ENCODE data around the gene PCNX3. TPM values are rescaled to one million over a fixed set of nuclear protein-coding genes. Genes with fewer than 3 reads are reported as not detected.
A peak's percentile ranks its signal among the peaks of the same experiment; 100 is the strongest.

PCNX3 gene
- polyA plus RNA-seq, 2 donors: 15.0 to 16.1 TPM

GRCh38 chr11:65643971-65644370, 28.4 kb downstream of the PCNX3 start:
- peaks cover 4 to 21% of the 10 kb centered on the region in 2 donors for H3K4me1 ChIP-seq (ENCODE audit: control insufficient read depth in 2 of 2, insufficient read depth in 2 of 2, low read length in 1 of 2)
- peaks cover 0 to 15% of the 10 kb centered on the region in 2 donors for H3K36me3 ChIP-seq (ENCODE audit: control insufficient read depth in 2 of 2, insufficient read depth in 2 of 2, low read length in 1 of 2)
- H3K27ac ChIP-seq (ENCODE audit: low read depth in 2 of 2, low read length in 1 of 2): peak overlapping the region in 1 of 2 donors; percentile 28
- no peak overlapping the region for H3K4me3 ChIP-seq (ENCODE audit: low read depth in 1 of 2, low read length in 2 of 2)
- 44 to 53% methylated on average over 6 of the region's 6 CpGs for WGBS, 2 donors
- H3K27me3 ChIP-seq (ENCODE audit: control insufficient read depth in 1 of 2, insufficient read depth in 2 of 2, low read length in 2 of 2): no peaks in the 10 kb centered on the region
- H3K9me3 ChIP-seq (ENCODE audit: control insufficient read depth in 2 of 2, insufficient read depth in 1 of 2, low read depth in 1 of 2, low read length in 1 of 2): no peaks in the 10 kb centered on the region

DNA sequence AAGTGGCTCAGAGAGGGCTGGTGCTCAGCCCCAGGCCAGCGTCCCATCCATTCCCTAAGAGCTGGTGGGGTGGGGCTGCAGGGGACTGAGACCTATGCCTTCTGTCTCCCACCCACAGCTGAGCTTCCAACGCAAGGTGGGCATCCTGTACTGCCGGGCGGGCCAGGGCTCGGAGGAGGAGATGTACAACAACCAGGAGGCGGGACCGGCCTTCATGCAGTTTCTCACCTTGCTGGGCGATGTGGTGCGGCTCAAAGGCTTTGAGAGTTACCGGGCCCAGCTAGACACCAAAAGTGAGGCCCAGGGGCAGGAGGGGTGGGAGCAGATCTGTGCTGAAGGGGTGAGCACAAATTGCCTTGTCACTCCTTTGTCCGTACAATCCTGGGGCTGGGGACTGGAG, 29.3 kb downstream of the PCNX3 start:
- Histone ChIP-seq H3K27ac (ENCODE audit: low read depth in 2 of 2, low read length in 1 of 2) (no peak overlapping the region), H3K27me3 (ENCODE audit: control insufficient read depth in 1 of 2, insufficient read depth in 2 of 2, low read length in 2 of 2) (no peaks in the 10 kb centered on the region), H3K4me1 (ENCODE audit: control insufficient read depth in 2 of 2, insufficient read depth in 2 of 2, low read length in 1 of 2) (peaks cover 5 to 26% of the 10 kb centered on the region in 2 donors), H3K4me3 (ENCODE audit: low read depth in 1 of 2, low read length in 2 of 2) (no peak overlapping the region), H3K36me3 (ENCODE audit: control insufficient read depth in 2 of 2, insufficient read depth in 2 of 2, low read length in 1 of 2) (peaks cover 0 to 22% of the 10 kb centered on the region in 2 donors), H3K9me3 (ENCODE audit: control insufficient read depth in 2 of 2, insufficient read depth in 1 of 2, low read depth in 1 of 2, low read length in 1 of 2) (no peaks in the 10 kb centered on the region)
- 84 to 86% methylated on average over 11 of the region's 11 CpGs for WGBS, 2 donors

- H3K36me3 ChIP-seq (ENCODE audit: control insufficient read depth in 2 of 2, insufficient read depth in 2 of 2, low read length in 1 of 2): peaks cover 0 to 29% of the 10 kb centered on the region in 2 donors
- peaks cover 3 to 34% of the 10 kb centered on the region in 2 donors for H3K4me1 ChIP-seq (ENCODE audit: control insufficient read depth in 2 of 2, insufficient read depth in 2 of 2, low read length in 1 of 2)
- H3K27ac ChIP-seq (ENCODE audit: low read depth in 2 of 2, low read length in 1 of 2): no peak overlapping the region
- no peaks in the 10 kb centered on the region for H3K27me3 ChIP-seq (ENCODE audit: control insufficient read depth in 1 of 2, insufficient read depth in 2 of 2, low read length in 2 of 2)
- 70 to 72% methylated on average over 10 of the region's 10 CpGs for WGBS, 2 donors
- H3K4me3 ChIP-seq (ENCODE audit: low read depth in 1 of 2, low read length in 2 of 2): no peak overlapping the region
- no peaks in the 10 kb centered on the region for H3K9me3 ChIP-seq (ENCODE audit: control insufficient read depth in 2 of 2, insufficient read depth in 1 of 2, low read depth in 1 of 2, low read length in 1 of 2)
These were observed 30.1 kb downstream of the PCNX3 start for GRCh38 chr11:65645710-65646109.

GRCh38 chr11:65646288-65646957, 30.8 kb downstream of the PCNX3 start:
- Histone ChIP-seq H3K36me3 (ENCODE audit: control insufficient read depth in 2 of 2, insufficient read depth in 2 of 2, low read length in 1 of 2) (peaks cover 0 to 31% of the 10 kb centered on the region in 2 donors), H3K27ac (ENCODE audit: low read depth in 2 of 2, low read length in 1 of 2) (no peak overlapping the region), H3K27me3 (ENCODE audit: control insufficient read depth in 1 of 2, insufficient read depth in 2 of 2, low read length in 2 of 2) (no peaks in the 10 kb centered on the region), H3K4me1 (ENCODE audit: control insufficient read depth in 2 of 2, insufficient read depth in 2 of 2, low read length in 1 of 2) (peaks cover 3 to 41% of the 10 kb centered on the region in 2 donors), H3K9me3 (ENCODE audit: control insufficient read depth in 2 of 2, insufficient read depth in 1 of 2, low read depth in 1 of 2, low read length in 1 of 2) (no peaks in the 10 kb centered on the region), H3K4me3 (ENCODE audit: low read depth in 1 of 2, low read length in 2 of 2) (peak overlapping the region; percentile 48 to 52)
- 66 to 72% methylated on average over 65 to 68 of the region's 68 CpGs for WGBS, 2 donors

DNA sequence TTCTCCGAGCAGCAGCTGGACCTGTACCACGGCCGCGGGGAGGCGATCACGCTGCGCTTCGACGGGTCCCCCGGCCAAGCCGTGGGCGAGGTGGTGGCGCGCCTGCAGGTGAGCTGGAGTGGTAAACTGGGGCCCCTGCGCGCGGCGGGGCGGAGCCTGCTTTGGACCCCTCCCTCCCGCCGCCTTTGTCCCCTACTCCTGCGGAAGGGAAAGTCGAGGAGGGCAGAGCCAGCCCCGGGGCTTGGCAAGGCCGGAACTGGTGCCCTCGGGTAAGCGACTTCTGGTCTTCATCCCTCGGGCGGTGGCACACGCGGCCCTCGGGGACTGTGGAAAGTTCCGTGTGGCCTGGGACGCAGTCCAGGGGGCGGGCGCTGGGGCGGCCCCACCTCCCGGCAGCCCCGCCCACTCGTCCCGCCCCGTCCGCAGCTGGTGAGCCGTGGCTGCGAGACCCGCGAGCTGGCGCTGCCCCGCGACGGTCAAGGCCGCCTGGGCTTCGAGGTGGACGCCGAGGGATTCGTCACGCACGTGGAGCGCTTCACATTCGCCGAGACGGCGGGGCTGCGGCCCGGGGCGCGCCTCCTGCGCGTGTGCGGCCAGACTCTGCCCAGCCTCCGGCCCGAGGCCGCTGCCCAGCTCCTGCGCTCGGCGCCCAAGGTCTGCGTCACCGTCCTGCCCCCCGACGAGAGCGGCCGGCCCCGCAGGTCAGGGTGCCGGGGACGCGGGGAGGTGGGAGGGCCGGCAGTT, 31.6 kb downstream of the PCNX3 start:
- Histone ChIP-seq H3K9me3 (ENCODE audit: control insufficient read depth in 2 of 2, insufficient read depth in 1 of 2, low read depth in 1 of 2, low read length in 1 of 2) (no peaks in the 10 kb centered on the region), H3K27me3 (ENCODE audit: control insufficient read depth in 1 of 2, insufficient read depth in 2 of 2, low read length in 2 of 2) (no peaks in the 10 kb centered on the region), H3K4me3 (ENCODE audit: low read depth in 1 of 2, low read length in 2 of 2) (peak overlapping the region; percentile 48 to 52), H3K36me3 (ENCODE audit: control insufficient read depth in 2 of 2, insufficient read depth in 2 of 2, low read length in 1 of 2) (peaks cover 0 to 31% of the 10 kb centered on the region in 2 donors), H3K27ac (ENCODE audit: low read depth in 2 of 2, low read length in 1 of 2) (peak overlapping the region; percentile 14 to 44), H3K4me1 (ENCODE audit: control insufficient read depth in 2 of 2, insufficient read depth in 2 of 2, low read length in 1 of 2) (peaks cover 3 to 43% of the 10 kb centered on the region in 2 donors)
- 44 to 49% methylated on average over 74 to 87 of the region's 87 CpGs for WGBS, 2 donors

DNA sequence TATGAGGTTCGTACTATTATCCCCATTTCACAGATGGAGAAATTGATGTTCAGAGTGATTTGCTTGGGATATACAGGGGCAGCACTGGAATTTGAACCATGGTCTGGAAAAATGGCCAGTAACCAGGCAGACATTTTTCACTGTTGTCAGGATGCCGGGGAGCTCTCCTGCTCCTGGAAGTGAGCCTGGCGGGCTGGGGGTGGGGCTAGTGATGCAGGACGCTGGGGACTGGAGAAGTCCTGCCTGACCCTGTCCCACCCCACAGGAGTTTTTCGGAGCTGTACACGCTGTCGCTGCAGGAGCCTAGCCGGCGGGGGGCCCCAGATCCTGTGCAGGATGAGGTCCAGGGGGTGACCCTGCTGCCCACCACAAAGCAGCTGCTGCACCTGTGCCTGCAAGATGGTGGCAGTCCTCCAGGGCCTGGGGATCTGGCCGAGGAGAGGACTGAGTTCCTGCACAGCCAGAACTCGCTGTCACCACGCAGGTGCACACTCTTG, 33.5 kb downstream of the PCNX3 start:
- WGBS, 2 donors: 56 to 66% methylated on average over 12 of the region's 12 CpGs
- Histone ChIP-seq H3K36me3 (ENCODE audit: control insufficient read depth in 2 of 2, insufficient read depth in 2 of 2, low read length in 1 of 2) (peaks cover 0 to 31% of the 10 kb centered on the region in 2 donors), H3K4me1 (ENCODE audit: control insufficient read depth in 2 of 2, insufficient read depth in 2 of 2, low read length in 1 of 2) (peaks cover 5 to 47% of the 10 kb centered on the region in 2 donors), H3K27ac (ENCODE audit: low read depth in 2 of 2, low read length in 1 of 2) (peak overlapping the region in 1 of 2 donors; percentile 99), H3K4me3 (ENCODE audit: low read depth in 1 of 2, low read length in 2 of 2) (no peak overlapping the region), H3K27me3 (ENCODE audit: control insufficient read depth in 1 of 2, insufficient read depth in 2 of 2, low read length in 2 of 2) (no peaks in the 10 kb centered on the region), H3K9me3 (ENCODE audit: control insufficient read depth in 2 of 2, insufficient read depth in 1 of 2, low read depth in 1 of 2, low read length in 1 of 2) (no peaks in the 10 kb centered on the region)

DNA sequence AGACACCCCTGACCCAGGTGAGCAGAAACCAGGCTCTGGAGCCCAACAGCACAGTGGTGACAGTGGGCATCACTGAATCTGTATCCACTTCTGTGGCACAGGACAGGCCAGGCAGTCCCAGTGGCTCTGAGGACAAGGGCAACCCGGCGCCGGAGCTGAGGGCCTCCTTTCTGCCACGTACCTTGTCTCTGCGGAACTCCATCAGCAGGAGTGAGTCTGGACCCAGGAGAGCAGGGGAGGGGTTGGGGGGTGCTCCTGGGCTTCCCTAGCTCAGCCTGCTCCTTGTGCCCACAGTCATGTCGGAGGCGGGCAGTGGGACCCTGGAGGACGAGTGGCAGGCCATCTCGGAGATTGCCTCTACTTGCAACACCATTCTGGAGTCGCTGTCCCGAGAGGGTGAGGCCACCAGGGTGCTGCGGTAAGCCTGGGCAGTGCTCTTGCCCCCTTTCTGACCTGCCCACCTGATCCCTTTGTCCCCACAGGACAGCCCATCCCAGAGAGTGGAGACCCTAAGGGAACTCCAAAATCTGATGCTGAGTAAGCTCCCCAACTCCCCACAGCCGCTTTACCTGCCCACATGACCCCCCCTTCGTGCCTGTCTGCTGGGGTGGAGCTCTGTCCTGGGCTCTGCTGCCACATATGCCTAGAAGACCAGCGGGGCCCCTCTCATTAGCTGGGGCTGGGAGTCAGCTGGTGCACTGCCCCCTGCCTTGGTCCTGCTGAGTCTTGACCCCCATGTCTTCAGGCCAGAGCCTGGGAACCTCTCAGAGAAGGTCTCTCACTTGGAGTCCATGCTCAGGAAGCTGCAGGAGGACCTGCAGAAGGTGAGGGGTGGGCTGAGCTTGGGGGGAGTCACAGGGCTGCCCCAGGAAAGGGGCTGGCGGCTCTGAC, 34.3 kb downstream of the PCNX3 start:
- H3K27ac ChIP-seq (ENCODE audit: low read depth in 2 of 2, low read length in 1 of 2): peak overlapping the region; percentile 89 to 99
- no peak overlapping the region for H3K4me3 ChIP-seq (ENCODE audit: low read depth in 1 of 2, low read length in 2 of 2)
- peaks cover 5 to 47% of the 10 kb centered on the region in 2 donors for H3K4me1 ChIP-seq (ENCODE audit: control insufficient read depth in 2 of 2, insufficient read depth in 2 of 2, low read length in 1 of 2)
- H3K9me3 ChIP-seq (ENCODE audit: control insufficient read depth in 2 of 2, insufficient read depth in 1 of 2, low read depth in 1 of 2, low read length in 1 of 2): no peaks in the 10 kb centered on the region
- 58 to 68% methylated on average over 16 of the region's 16 CpGs for WGBS, 2 donors
- peaks cover 0 to 36% of the 10 kb centered on the region in 2 donors for H3K36me3 ChIP-seq (ENCODE audit: control insufficient read depth in 2 of 2, insufficient read depth in 2 of 2, low read length in 1 of 2)
- H3K27me3 ChIP-seq (ENCODE audit: control insufficient read depth in 1 of 2, insufficient read depth in 2 of 2, low read length in 2 of 2): no peaks in the 10 kb centered on the region

DNA sequence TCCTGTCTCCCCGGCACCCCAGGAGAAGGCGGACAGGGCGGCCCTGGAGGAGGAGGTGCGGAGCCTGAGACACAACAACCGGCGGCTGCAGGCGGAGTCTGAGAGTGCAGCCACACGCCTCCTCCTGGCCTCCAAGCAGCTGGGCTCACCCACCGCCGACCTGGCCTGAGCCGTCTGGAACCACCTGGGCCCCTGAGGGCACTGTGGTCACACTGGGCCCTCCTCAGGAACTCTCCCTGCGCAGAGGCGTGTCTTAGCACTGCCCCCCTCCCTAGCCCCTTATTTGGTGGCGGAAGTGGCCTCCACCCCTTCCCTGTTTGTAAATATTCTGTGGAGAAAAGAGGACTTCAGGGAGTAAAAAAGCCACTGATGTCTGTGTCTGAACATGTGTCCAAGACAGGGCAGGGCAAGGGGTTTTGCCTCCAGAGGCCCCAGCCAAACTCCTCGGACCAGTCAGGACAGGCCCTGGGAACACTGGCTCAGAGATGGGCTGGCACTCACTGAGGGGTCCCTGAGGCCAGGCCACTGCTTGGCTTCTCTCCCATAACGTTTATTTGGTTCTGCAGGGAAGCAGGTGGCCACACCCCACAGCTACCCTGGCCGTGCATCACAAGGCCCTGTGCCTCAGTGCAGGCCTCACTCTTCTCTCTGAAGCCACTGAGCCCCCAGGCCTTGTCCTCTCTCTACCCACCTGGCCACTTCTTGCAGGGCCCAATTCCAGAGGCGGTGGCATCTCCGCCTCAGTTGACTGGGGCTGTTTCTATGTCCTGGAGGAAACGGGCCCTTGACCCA, 35.2 kb downstream of the PCNX3 start:
- Histone ChIP-seq H3K27ac (ENCODE audit: low read depth in 2 of 2, low read length in 1 of 2) (peak overlapping the region; percentile 89 to 99), H3K9me3 (ENCODE audit: control insufficient read depth in 2 of 2, insufficient read depth in 1 of 2, low read depth in 1 of 2, low read length in 1 of 2) (no peaks in the 10 kb centered on the region), H3K36me3 (ENCODE audit: control insufficient read depth in 2 of 2, insufficient read depth in 2 of 2, low read length in 1 of 2) (peaks cover 8 to 39% of the 10 kb centered on the region in 2 donors), H3K4me1 (ENCODE audit: control insufficient read depth in 2 of 2, insufficient read depth in 2 of 2, low read length in 1 of 2) (peaks cover 5 to 47% of the 10 kb centered on the region in 2 donors), H3K4me3 (ENCODE audit: low read depth in 1 of 2, low read length in 2 of 2) (no peak overlapping the region), H3K27me3 (ENCODE audit: control insufficient read depth in 1 of 2, insufficient read depth in 2 of 2, low read length in 2 of 2) (no peaks in the 10 kb centered on the region)
- 48 to 65% methylated on average over 19 to 20 of the region's 20 CpGs for WGBS, 2 donors

- Histone ChIP-seq H3K27ac (ENCODE audit: low read depth in 2 of 2, low read length in 1 of 2) (peak overlapping the region; percentile 89 to 99), H3K27me3 (ENCODE audit: control insufficient read depth in 1 of 2, insufficient read depth in 2 of 2, low read length in 2 of 2) (no peaks in the 10 kb centered on the region), H3K4me1 (ENCODE audit: control insufficient read depth in 2 of 2, insufficient read depth in 2 of 2, low read length in 1 of 2) (peaks cover 5 to 46% of the 10 kb centered on the region in 2 donors), H3K4me3 (ENCODE audit: low read depth in 1 of 2, low read length in 2 of 2) (no peak overlapping the region), H3K36me3 (ENCODE audit: control insufficient read depth in 2 of 2, insufficient read depth in 2 of 2, low read length in 1 of 2) (peaks cover 8 to 39% of the 10 kb centered on the region in 2 donors), H3K9me3 (ENCODE audit: control insufficient read depth in 2 of 2, insufficient read depth in 1 of 2, low read depth in 1 of 2, low read length in 1 of 2) (no peaks in the 10 kb centered on the region)
- 75 to 83% methylated on average over 3 of the region's 3 CpGs for WGBS, 2 donors
These were observed 35.7 kb downstream of the PCNX3 start for GRCh38 chr11:65651339-65651588.
